ENCODE measurements around the gene CERS6. TPM values are rescaled to one million over a fixed set of nuclear protein-coding genes. Genes with fewer than 3 reads are reported as not detected.

CERS6 gene
- total and polyA plus RNA-seq, 10 of the 15 experiments (the other 5 are each of a cell fraction or from before 2014, with no cell fraction given) = 1.3 to 20.4 (median 14.1) TPM

- TF ChIP-seq CEBPZ (IDR thresholded peaks at IDR 0.05; ENCODE audit: low read depth, low read length) (no peak), MLLT1 (IDR thresholded peaks at IDR 0.05) (no peak), E2F8 (IDR thresholded peaks at IDR 0.05; ENCODE audit: low read depth, partially characterized antibody) (no peak), RFX5 (IDR thresholded peaks at IDR 0.05; ENCODE audit: low read depth, low read length) (no peak), ZBTB33 (IDR thresholded peaks at IDR 0.05) (no peak), ZSCAN29 (IDR thresholded peaks at IDR 0.05) (no peak), PKNOX1 (IDR thresholded peaks at IDR 0.05) (peak; percentile 20; the same call in 1 of the 2 replicates), SMARCA5 (IDR thresholded peaks at IDR 0.05) (no peak), SUZ12 (IDR thresholded peaks at IDR 0.05; ENCODE audit: unreplicated experiment) (no peak), SIN3A (IDR thresholded peaks at IDR 0.05; ENCODE audit: low read depth, low read length) (no peak), ZZZ3 (IDR thresholded peaks at IDR 0.05; ENCODE audit: control insufficient read depth, insufficient read length, low read depth) (no peak), GATAD2B (conservative IDR thresholded peaks at IDR 0.05; ENCODE audit: low read depth) (no peak), E2F4 (IDR thresholded peaks at IDR 0.05; ENCODE audit: low read depth, low read length) (no peak), KLF5 (IDR thresholded peaks at IDR 0.05; ENCODE audit: partially characterized antibody) (peak; percentile 29)
Measured at GRCh38 chr2:168495524-168495923, 39.5 kb downstream of the CERS6 start (continued).

Data from GM12878 (cell line).